Prostate gland (tissue), 2 donors: Measurements from ENCODE around the gene ALDH4A1. TPM values are rescaled to one million over a fixed set of nuclear protein-coding genes. Genes with fewer than 3 reads are reported as not detected.

ENCODE experiments used
- DNase-seq: peaks from one replicate; pipeline ENCODE4 v3.0.0-alpha.2; 2019; ENCODE audit warnings: low spot score
- H3K27ac ChIP-seq, 2 donors: fragments of 200-600 bp; sonication (generic); 2 replicates each; pipeline ENCODE4 v1.5.1; 2017 to 2019
- H3K27me3 ChIP-seq: fragments of 200-600 bp; sonication (generic); replicated peaks from 2 replicates; pipeline ENCODE4 v1.5.1; 2019; ENCODE audit not compliant: insufficient read depth
- H3K36me3 ChIP-seq, 2 donors: fragments of 200-600 bp; sonication (generic); 1 replicate in 1 of 2; 2 replicates in 1 of 2; pipeline versions ENCODE4 v1.5.1 to v1.8.1; 2017 to 2019
- H3K4me1 ChIP-seq: fragments of 200-600 bp; sonication (generic); replicated peaks from 2 replicates; pipeline ENCODE4 v1.5.1; 2019
- H3K4me3 ChIP-seq, 2 donors: fragments of 200-600 bp; sonication (generic); 2 replicates each; pipeline ENCODE4 v1.5.1; 2017 to 2019
- H3K9me3 ChIP-seq: fragments of 200-600 bp; sonication (generic); 2 replicates; pipeline ENCODE4 v1.5.1; 2017
- CTCF ChIP-seq, 4 experiments: fragments of 200-600 bp in 2 of 4; fragments of 450-650 bp in 2 of 4; sonication (generic) in 2 of 4; IDR thresholded peaks; 1 replicate in 3 of 4; 2 replicates in 1 of 4; pipeline ENCODE4 v1.5.1; 2016 to 2019; ENCODE audit warnings: antibody characterized with exemption in 4 of 4, mild to moderate bottlenecking in 2 of 4, moderate library complexity in 2 of 4
- POLR2A ChIP-seq: fragments of 450-650 bp; IDR thresholded peaks from one replicate; pipeline ENCODE4 v1.6.1; 2016; ENCODE audit warnings: antibody characterized with exemption, mild to moderate bottlenecking
- POLR2AphosphoS5 ChIP-seq: sonication (generic); formaldehyde crosslinking; IDR thresholded peaks from one replicate; pipeline ENCODE4 v1.6.1; 2017; ENCODE audit warnings: antibody characterized with exemption
- whole genome bisulfite sequencing: methylation state at CpG from one replicate; pipeline ENCODE4 v1.1.5; 2018; 5-methylcytosine and 5-hydroxymethylcytosine counted together
- intact Hi-C: fragments of 100-400 bp; cut with DNase I; formaldehyde crosslinking; loops from one replicate; pipeline ENCODE4 v1.14.2; 2022
- total RNA-seq, 2 donors: library from RNA; depleted of rRNA; stranded (reverse); fragments of >200 nt; gene quantifications; one replicate each; pipeline ENCODE4 v1.1.0, GENCODE V29; 2016

Gene ALDH4A1
- total RNA-seq, 2 donors from 2014 or later: 15.7 to 58.4 TPM

DNA sequence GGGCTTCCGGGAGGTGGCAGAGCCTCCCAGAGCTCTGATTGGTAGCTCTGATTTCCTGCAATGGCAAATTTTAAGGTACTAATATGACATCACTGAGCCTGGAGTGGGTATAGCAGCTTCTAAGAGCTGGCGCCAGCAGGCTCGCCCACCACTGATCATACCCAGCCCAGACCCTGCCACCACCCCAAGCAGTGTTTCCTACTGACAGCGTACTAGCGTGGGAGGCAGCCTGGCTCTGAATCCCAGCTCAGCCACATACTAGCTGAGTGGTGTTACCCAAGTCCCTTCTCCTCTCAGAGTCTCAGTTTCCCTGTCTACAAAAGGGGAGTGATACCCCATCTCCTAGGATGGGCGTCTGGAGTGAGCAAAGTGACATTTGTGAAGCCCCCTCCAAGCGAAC lies 13.0 kb upstream of the ALDH4A1 start:
- DNase-seq: no peak
- intact Hi-C loops: no loop called here
- no peaks in the 10 kb centered on the region for H3K9me3 ChIP-seq
- no peak overlapping the region for H3K4me3 ChIP-seq
- no peaks in the 10 kb centered on the region for H3K27me3 ChIP-seq
- no peak overlapping the region for H3K27ac ChIP-seq
- H3K4me1 ChIP-seq: no peaks in the 10 kb centered on the region
- TF ChIP-seq CTCF (IDR thresholded peaks at IDR 0.05) (no peak), POLR2A (no peak), POLR2AphosphoS5 (no peak)
- peaks cover 0 to 9% of the 10 kb centered on the region in 2 donors for H3K36me3 ChIP-seq
- WGBS: 94% methylated on average over 7 of the region's 7 CpGs

- no peaks in the 10 kb centered on the region for H3K4me1 ChIP-seq
- TF ChIP-seq POLR2AphosphoS5: peak; percentile 64
- TF ChIP-seq POLR2A: no peak
- peak; percentile 75 to 98 (median 94) for TF ChIP-seq CTCF (IDR thresholded peaks at IDR 0.05)
- no peaks in the 10 kb centered on the region for H3K27me3 ChIP-seq
- DNase-seq: peak; percentile 72
- peaks cover 0 to 13% of the 10 kb centered on the region in 2 donors for H3K36me3 ChIP-seq
- 24% methylated on average over 21 of the region's 22 CpGs for WGBS
- H3K4me3 ChIP-seq: no peak overlapping the region
- H3K9me3 ChIP-seq: no peaks in the 10 kb centered on the region
- H3K27ac ChIP-seq: peak overlapping the region in 1 of 2 donors; percentile 10
- intact Hi-C loops: no loop called here
Observed at GRCh38 chr1:18913065-18913835, 10.9 kb upstream of the ALDH4A1 start.

- H3K9me3 ChIP-seq: no peaks in the 10 kb centered on the region
- peaks cover 0 to 13% of the 10 kb centered on the region in 2 donors for H3K36me3 ChIP-seq
- H3K27ac ChIP-seq: no peak overlapping the region
- WGBS: 88% methylated on average over 3 of the region's 3 CpGs
- no peaks in the 10 kb centered on the region for H3K27me3 ChIP-seq
- peaks cover 4% of the 10 kb centered on the region for H3K4me1 ChIP-seq
- DNase-seq: no peak
- TF ChIP-seq POLR2AphosphoS5 (no peak), CTCF (IDR thresholded peaks at IDR 0.05) (no peak), POLR2A (no peak)
- intact Hi-C loops: no loop called here
- H3K4me3 ChIP-seq: no peak overlapping the region
Observed at GRCh38 chr1:18912550-18912949, 10.2 kb upstream of the ALDH4A1 start.

- Histone ChIP-seq H3K27me3 (no peaks in the 10 kb centered on the region), H3K4me3 (no peak overlapping the region), H3K27ac (no peak overlapping the region), H3K36me3 (peaks cover 0 to 13% of the 10 kb centered on the region in 2 donors), H3K4me1 (peaks cover 15% of the 10 kb centered on the region), H3K9me3 (no peaks in the 10 kb centered on the region)
- TF ChIP-seq CTCF (IDR thresholded peaks at IDR 0.05) (no peak), POLR2A (no peak), POLR2AphosphoS5 (no peak)
- 77% methylated on average over 17 of the region's 17 CpGs for WGBS
- DNase-seq: no peak
- intact Hi-C loops: loop anchor here (10.0 kb wide), 2 partner anchors 46 to 326 kb away; partner anchors contain the start of gene IFFO2
Observed at GRCh38 chr1:18908911-18909771, 6.8 kb upstream of the ALDH4A1 start.
